HEK293 (cell line): ENCODE results near the gene CEP89.

Source experiments
- CTCF ChIA-PET: fragments of 350-600 bp; formaldehyde crosslinking; extraction: SDS; loops from one replicate; lab custom pipeline; 2021; ENCODE audit warnings: antibody characterized with exemption; lab: Yijun Ruan, JAX
- POLR2A ChIA-PET: fragments of 300-600 bp; formaldehyde crosslinking; extraction: SDS; loops from one replicate; lab custom pipeline; 2020; ENCODE audit warnings: antibody characterized with exemption, inconsistent platforms; lab: Yijun Ruan, JAX
- H3K27ac ChIP-seq: fragments of 200-500 bp; sonication (Bioruptor generic); 2 replicates; pipeline ENCODE4 v1.5.1; 2014; ENCODE audit warnings: low read depth, low read length, control low read depth, inconsistent platforms; ENCODE audit errors: extremely low read depth
- H3K36me3 ChIP-seq, 2 experiments: fragments of 200-500 bp in 1 of 2; sonication (Bioruptor generic) in 1 of 2; 1 replicate in 1 of 2; 2 replicates in 1 of 2; pipeline ENCODE4 v1.5.1; 2014 to 2017; ENCODE audit warnings: inconsistent platforms in 2 of 2, low read length in 2 of 2; ENCODE audit not compliant: control insufficient read depth in 2 of 2, insufficient read depth in 1 of 2
- H3K4me1 ChIP-seq: fragments of 200-500 bp; sonication (Bioruptor generic); 2 replicates; pipeline ENCODE4 v1.5.1; 2014; ENCODE audit warnings: mild to moderate bottlenecking, low read length, inconsistent platforms; ENCODE audit not compliant: control insufficient read depth, insufficient read depth
- H3K4me3 ChIP-seq: 2 replicates; pipeline ENCODE4 v1.5.1; 2011; ENCODE audit warnings: low read depth, mild to moderate bottlenecking, control low read depth, low read length, moderate library complexity
- H3K9me3 ChIP-seq: fragments of 200-500 bp; sonication (Bioruptor generic); 2 replicates; pipeline ENCODE4 v1.5.1; 2014; ENCODE audit warnings: low read depth, low read length, inconsistent platforms; ENCODE audit not compliant: control insufficient read depth, insufficient read depth
- CTCF ChIP-seq: fragments of 450-650 bp; formaldehyde crosslinking; IDR thresholded peaks from 2 replicates; pipeline ENCODE4 v1.5.1; 2016; ENCODE audit warnings: missing biosample characterization, missing genetic modification characterization
- KLF16 ChIP-seq: fragments of 450-650 bp; formaldehyde crosslinking; IDR thresholded peaks from 2 replicates; pipeline ENCODE4 v1.5.1; 2017; ENCODE audit warnings: missing biosample characterization, missing genetic modification characterization
- KLF8 ChIP-seq: fragments of 450-650 bp; formaldehyde crosslinking; IDR thresholded peaks from 2 replicates; pipeline ENCODE4 v1.5.1; 2016; ENCODE audit warnings: missing biosample characterization, missing genetic modification characterization
- PRDM4 ChIP-seq: fragments of 450-650 bp; formaldehyde crosslinking; IDR thresholded peaks from 2 replicates; pipeline ENCODE4 v1.5.1; 2017; ENCODE audit warnings: missing biosample characterization, missing genetic modification characterization
- TCF7L2 ChIP-seq: IDR thresholded peaks from 2 replicates; pipeline ENCODE4 v1.6.1; 2011; ENCODE audit warnings: low read depth, mild to moderate bottlenecking, inconsistent platforms, low read length, moderate library complexity, borderline replicate concordance
- TRIM28 ChIP-seq: IDR thresholded peaks from 2 replicates; pipeline ENCODE4 v1.6.1; 2011; ENCODE audit warnings: low read length, control low read depth, borderline replicate concordance
- ZBTB21 ChIP-seq: fragments of 450-650 bp; formaldehyde crosslinking; IDR thresholded peaks from 2 replicates; pipeline ENCODE4 v1.5.1; 2017; ENCODE audit warnings: missing biosample characterization, missing genetic modification characterization
- ZBTB44 ChIP-seq: fragments of 450-650 bp; IDR thresholded peaks from 2 replicates; pipeline ENCODE4 v1.5.1; 2018; ENCODE audit warnings: missing biosample characterization, mild to moderate bottlenecking, missing genetic modification characterization
- ZFP37 ChIP-seq: fragments of 450-650 bp; formaldehyde crosslinking; IDR thresholded peaks from 2 replicates; pipeline ENCODE4 v1.5.1; 2016; ENCODE audit warnings: missing biosample characterization, missing genetic modification characterization
- ZNF10 ChIP-seq: fragments of 450-650 bp; formaldehyde crosslinking; IDR thresholded peaks from 2 replicates; pipeline ENCODE4 v1.5.1; 2017; ENCODE audit warnings: missing biosample characterization, missing genetic modification characterization
- ZNF146 ChIP-seq: fragments of 450-650 bp; formaldehyde crosslinking; IDR thresholded peaks from 2 replicates; pipeline ENCODE4 v1.5.1; 2016; ENCODE audit warnings: missing biosample characterization, missing genetic modification characterization
- ZNF19 ChIP-seq: fragments of 450-650 bp; formaldehyde crosslinking; IDR thresholded peaks from 2 replicates; pipeline ENCODE4; 2016; ENCODE audit warnings: missing biosample characterization, missing genetic modification characterization, low read depth
- ZNF280D ChIP-seq: fragments of 450-650 bp; formaldehyde crosslinking; IDR thresholded peaks from 2 replicates; pipeline ENCODE4 v1.5.1; 2016; ENCODE audit warnings: missing biosample characterization, missing genetic modification characterization
- ZNF302 ChIP-seq: fragments of 450-650 bp; formaldehyde crosslinking; IDR thresholded peaks from 2 replicates; pipeline ENCODE4 v1.5.1; 2016; ENCODE audit warnings: missing biosample characterization, missing genetic modification characterization, low read depth
- ZNF311 ChIP-seq: fragments of 450-650 bp; formaldehyde crosslinking; IDR thresholded peaks from 2 replicates; pipeline ENCODE4 v1.5.1; 2017; ENCODE audit warnings: missing biosample characterization, missing genetic modification characterization, borderline replicate concordance
- ZNF558 ChIP-seq: fragments of 450-650 bp; formaldehyde crosslinking; IDR thresholded peaks from 2 replicates; pipeline ENCODE4 v1.5.1; 2016; ENCODE audit warnings: missing biosample characterization, missing genetic modification characterization
- ZXDB ChIP-seq: fragments of 450-650 bp; formaldehyde crosslinking; IDR thresholded peaks from 2 replicates; pipeline ENCODE4 v1.5.1; 2016; ENCODE audit warnings: missing biosample characterization, missing genetic modification characterization

The CEP89 gene

GRCh38 chr19:32862173-32862572 is 109.6 kb downstream of the CEP89 start:
- H3K4me1 ChIP-seq: no peaks in the 10 kb centered on the region
- H3K9me3 ChIP-seq: no peaks in the 10 kb centered on the region
- POLR2A ChIA-PET: no interaction called here
- H3K27ac ChIP-seq: no peak overlapping the region
- no peaks in the 10 kb centered on the region; a peak in 1 of 3 replicates for H3K36me3 ChIP-seq
- H3K4me3 ChIP-seq: no peak overlapping the region
- TF ChIP-seq ZXDB (tag by site-specific recombination) (no peak), KLF8 (tag by site-specific recombination) (no peak), ZNF19 (tag by site-specific recombination) (no peak)
- CTCF ChIA-PET: interaction anchor here (0.6 to 1.3 kb wide), 3 partner anchors 262 to 1326 kb away, joined by 3 to 4 read pairs (median 3); no protein-coding TSS in a partner anchor

- H3K27ac ChIP-seq: no peak overlapping the region
- ChIA-PET POLR2A (no interaction called here), CTCF (interaction anchor here (0.6 to 1.3 kb wide), 2 partner anchors 262 to 281 kb away, joined by 3 to 4 read pairs; no protein-coding TSS in a partner anchor)
- no peak overlapping the region for H3K4me3 ChIP-seq
- no peaks in the 10 kb centered on the region; a peak in 1 of 3 replicates for H3K36me3 ChIP-seq
- TF ChIP-seq TRIM28 (no peak), ZBTB44 (tag by site-specific recombination) (no peak), ZNF280D (no peak), ZNF10 (no peak), ZNF558 (tag by site-specific recombination) (no peak), PRDM4 (tag by site-specific recombination) (no peak), KLF16 (tag by site-specific recombination) (no peak), CTCF (no peak), ZFP37 (tag by site-specific recombination) (no peak), ZNF146 (tag by site-specific recombination) (no peak), ZBTB21 (no peak), ZNF302 (tag by site-specific recombination) (no peak), TCF7L2 (no peak), ZNF311 (tag by site-specific recombination) (no peak)
- H3K4me1 ChIP-seq: no peaks in the 10 kb centered on the region
- H3K9me3 ChIP-seq: no peaks in the 10 kb centered on the region
These were observed 110.2 kb downstream of the CEP89 start for GRCh38 chr19:32861596-32861995.
